GM18868 (cell line): ENCODE measurements around the gene WWC2.
A peak's percentile ranks its signal among the peaks of the same experiment; 100 is the strongest.

Source experiments
- ATAC-seq: cut with Tn5 transposase; IDR thresholded peaks from one replicate; pipeline ENCODE4 v1.9.1; 2021; ENCODE audit warnings: mild to moderate bottlenecking, moderate library complexity; ENCODE audit not compliant: unreplicated experiment

Gene WWC2

GRCh38 chr4:183252959-183253358, 153.9 kb downstream of the WWC2 start:
- no peak for ATAC-seq

GRCh38 chr4:183253451-183253850, 154.4 kb downstream of the WWC2 start:
- no peak for ATAC-seq

- no peak for ATAC-seq
Measured at GRCh38 chr4:183254162-183254561, 155.1 kb downstream of the WWC2 start.

GRCh38 chr4:183255487-183255886, 156.4 kb downstream of the WWC2 start:
- ATAC-seq = no peak

GRCh38 chr4:183256343-183256742, 157.3 kb downstream of the WWC2 start:
- ATAC-seq = no peak

- ATAC-seq = peak; percentile 87
Measured at GRCh38 chr4:183256756-183257385, 157.8 kb downstream of the WWC2 start.

- no peak for ATAC-seq
Measured at GRCh38 chr4:183257808-183258207, 158.8 kb downstream of the WWC2 start.

- no peak for ATAC-seq
Measured at GRCh38 chr4:183260491-183261151, 161.6 kb downstream of the WWC2 start.

- peak; percentile 91 for ATAC-seq
Measured at GRCh38 chr4:183261953-183262775, 163.1 kb downstream of the WWC2 start.

- ATAC-seq = no peak
Measured at GRCh38 chr4:183262776-183263100, 163.7 kb downstream of the WWC2 start.

- ATAC-seq = no peak
Measured at GRCh38 chr4:183263787-183264386, 164.8 kb downstream of the WWC2 start.

GRCh38 chr4:183264614-183265013, 165.6 kb downstream of the WWC2 start:
- ATAC-seq = no peak

- ATAC-seq = no peak
Measured at GRCh38 chr4:183266371-183266770, 167.3 kb downstream of the WWC2 start.

- no peak for ATAC-seq
Measured at GRCh38 chr4:183268556-183268955, 169.5 kb downstream of the WWC2 start.

GRCh38 chr4:183272384-183272783, 173.3 kb downstream of the WWC2 start:
- ATAC-seq = no peak

- ATAC-seq = no peak
Measured at GRCh38 chr4:183276106-183276505, 177.0 kb downstream of the WWC2 start.

- no peak for ATAC-seq
Measured at GRCh38 chr4:183284258-183284785, 185.3 kb downstream of the WWC2 start.

GRCh38 chr4:183284965-183285364, 185.9 kb downstream of the WWC2 start:
- no peak for ATAC-seq

- ATAC-seq = no peak
Measured at GRCh38 chr4:183285886-183286285, 186.8 kb downstream of the WWC2 start.

- ATAC-seq = no peak
Measured at GRCh38 chr4:183286590-183287308, 187.7 kb downstream of the WWC2 start.

- no peak for ATAC-seq
Measured at GRCh38 chr4:183287309-183287659, 188.2 kb downstream of the WWC2 start.
